HepG2 (cell line): ENCODE measurements around the gene FGFR3. TPM values are rescaled to one million over a fixed set of nuclear protein-coding genes. Genes with fewer than 3 reads are reported as not detected.

Source experiments
- MYC ChIP-seq: sonication (generic); formaldehyde crosslinking; IDR thresholded peaks from 2 replicates; pipeline ENCODE4 v1.9.0; 2021; ENCODE audit warnings: missing genetic modification reagents, borderline replicate concordance
- RFXAP ChIP-seq: sonication (generic); formaldehyde crosslinking; IDR thresholded peaks from 2 replicates; pipeline ENCODE4 v1.4.0; 2020; ENCODE audit warnings: missing genetic modification reagents, borderline replicate concordance
- SIN3A ChIP-seq: IDR thresholded peaks from 2 replicates; pipeline ENCODE4 v1.6.1; 2011; ENCODE audit warnings: low read depth, mild to moderate bottlenecking, control low read depth, low read length, borderline replicate concordance
- SP4 ChIP-seq: sonication (generic); formaldehyde crosslinking; IDR thresholded peaks from 2 replicates; pipeline ENCODE4 v1.8.1; 2023; ENCODE audit warnings: mild to moderate bottlenecking, missing genetic modification reagents
- ZNF263 ChIP-seq: sonication (generic); formaldehyde crosslinking; IDR thresholded peaks from 2 replicates; pipeline ENCODE4 v1.4.0; 2020; ENCODE audit warnings: missing genetic modification reagents
- ZNF30 ChIP-seq: sonication (generic); formaldehyde crosslinking; IDR thresholded peaks from 2 replicates; pipeline ENCODE4 v1.5.0; 2020; ENCODE audit warnings: mild to moderate bottlenecking, missing genetic modification reagents
- ZNF460 ChIP-seq: sonication (generic); formaldehyde crosslinking; IDR thresholded peaks from 2 replicates; pipeline ENCODE4 v1.5.1; 2020; ENCODE audit warnings: missing genetic modification reagents, mild to moderate bottlenecking, borderline replicate concordance
- ZNF616 ChIP-seq: sonication (generic); formaldehyde crosslinking; IDR thresholded peaks from 2 replicates; pipeline ENCODE4 v1.5.0; 2020; ENCODE audit warnings: low read depth, mild to moderate bottlenecking, missing genetic modification reagents
- ZNF720 ChIP-seq: sonication (generic); formaldehyde crosslinking; IDR thresholded peaks from 2 replicates; pipeline ENCODE4 v1.4.0; 2020; ENCODE audit warnings: missing genetic modification reagents
- polyA plus RNA-seq, 8 experiments: library from polyadenylated mRNA; depleted of rRNA in 3 of 8; stranded (reverse) in 7 of 8; unstranded in 1 of 8; fragments of >200 nt; fragmentation: Illumina TruSeq in 4 of 8; extraction: Trizol in 4 of 8; gene quantifications; 2 replicates each; pipeline versions ENCODE4 v1.2.1 to v1.2.3, GENCODE V29; 2011 to 2016; ENCODE audit warnings: low read depth in 4 of 8, missing spikeins in 1 of 8, mixed read lengths in 1 of 8; ENCODE audit not compliant: insufficient read depth in 1 of 8
- total RNA-seq, 5 experiments: library from RNA; depleted of rRNA; stranded (reverse); fragments of >200 nt; fragmentation: Illumina TruSeq; extraction: Trizol; gene quantifications; 2 replicates each; pipeline ENCODE4 v1.2.3, GENCODE V29; 2016; ENCODE audit warnings: low read depth in 1 of 5
- TF ChIP-seq, protein P1 (sequence below): sonication (generic); formaldehyde crosslinking; IDR thresholded peaks from 2 replicates; pipeline ENCODE4 v1.4.0; 2020; ENCODE audit warnings: missing genetic modification reagents, borderline replicate concordance
- TF ChIP-seq, protein P2 (sequence below): sonication (generic); formaldehyde crosslinking; IDR thresholded peaks from 2 replicates; pipeline ENCODE4 v1.4.0; 2020; ENCODE audit warnings: missing genetic modification reagents, mild to moderate bottlenecking, borderline replicate concordance
- TF ChIP-seq, protein P3 (sequence below): sonication (generic); formaldehyde crosslinking; IDR thresholded peaks from 2 replicates; pipeline ENCODE4 v1.5.1; 2020; ENCODE audit warnings: missing genetic modification reagents, mild to moderate bottlenecking, borderline replicate concordance
- TF ChIP-seq, protein P4 (sequence below): sonication (generic); formaldehyde crosslinking; IDR thresholded peaks from 2 replicates; pipeline ENCODE4 v1.9.0; 2021; ENCODE audit warnings: missing genetic modification reagents, borderline replicate concordance
- TF ChIP-seq, protein P5 (sequence below): sonication (generic); formaldehyde crosslinking; IDR thresholded peaks from 2 replicates; pipeline ENCODE4 v1.5.1; 2020; ENCODE audit warnings: missing genetic modification reagents, mild to moderate bottlenecking, borderline replicate concordance
- TF ChIP-seq, protein P6 (sequence below): sonication (generic); formaldehyde crosslinking; IDR thresholded peaks from 2 replicates; pipeline ENCODE4 v1.4.0; 2020; ENCODE audit warnings: mild to moderate bottlenecking, missing genetic modification reagents

FGFR3 gene
- total and polyA plus RNA-seq, 2 of the 13 experiments (the other 11 are each of a cell fraction or from before 2014, with no cell fraction given) = 103 to 109 TPM

DNA sequence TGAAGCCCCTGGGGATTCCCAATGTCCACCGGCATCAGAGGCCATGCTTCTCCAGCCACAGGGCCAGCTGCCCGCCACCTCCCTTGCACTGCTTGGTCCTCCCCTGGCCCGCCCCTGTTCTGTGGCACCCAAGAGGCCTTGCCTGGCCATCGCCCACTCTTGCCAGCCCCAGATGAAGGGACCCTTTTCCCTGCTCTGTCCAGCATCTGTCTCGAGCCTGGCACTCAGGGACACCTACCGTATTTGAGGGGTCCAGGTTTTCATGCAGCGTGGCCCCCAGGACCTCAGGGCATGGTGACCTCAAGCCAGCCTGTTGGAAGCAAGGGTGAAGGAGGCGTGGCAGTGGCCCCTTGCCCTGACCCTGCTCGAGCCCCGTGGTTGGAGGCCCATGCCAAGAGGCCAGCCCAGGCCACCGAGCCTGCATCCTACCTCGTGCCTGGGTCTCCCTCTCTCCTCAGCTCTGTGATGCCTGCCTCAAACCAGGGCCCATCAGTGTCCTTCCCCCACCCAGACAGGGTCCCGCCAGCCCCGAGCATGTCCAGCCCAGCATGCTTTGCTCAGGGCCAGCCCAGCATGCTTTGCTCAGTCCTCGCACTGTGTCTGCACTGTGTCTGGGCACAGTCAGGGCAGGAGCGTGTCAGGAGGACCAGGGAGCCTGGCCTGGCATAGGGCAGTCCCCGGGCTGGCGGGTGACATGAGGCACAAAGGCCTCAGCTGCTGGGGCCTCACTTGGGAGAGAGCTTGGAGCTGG lies 14.3 kb upstream of the FGFR3 start (continued):
- TF ChIP-seq, protein P1, sequence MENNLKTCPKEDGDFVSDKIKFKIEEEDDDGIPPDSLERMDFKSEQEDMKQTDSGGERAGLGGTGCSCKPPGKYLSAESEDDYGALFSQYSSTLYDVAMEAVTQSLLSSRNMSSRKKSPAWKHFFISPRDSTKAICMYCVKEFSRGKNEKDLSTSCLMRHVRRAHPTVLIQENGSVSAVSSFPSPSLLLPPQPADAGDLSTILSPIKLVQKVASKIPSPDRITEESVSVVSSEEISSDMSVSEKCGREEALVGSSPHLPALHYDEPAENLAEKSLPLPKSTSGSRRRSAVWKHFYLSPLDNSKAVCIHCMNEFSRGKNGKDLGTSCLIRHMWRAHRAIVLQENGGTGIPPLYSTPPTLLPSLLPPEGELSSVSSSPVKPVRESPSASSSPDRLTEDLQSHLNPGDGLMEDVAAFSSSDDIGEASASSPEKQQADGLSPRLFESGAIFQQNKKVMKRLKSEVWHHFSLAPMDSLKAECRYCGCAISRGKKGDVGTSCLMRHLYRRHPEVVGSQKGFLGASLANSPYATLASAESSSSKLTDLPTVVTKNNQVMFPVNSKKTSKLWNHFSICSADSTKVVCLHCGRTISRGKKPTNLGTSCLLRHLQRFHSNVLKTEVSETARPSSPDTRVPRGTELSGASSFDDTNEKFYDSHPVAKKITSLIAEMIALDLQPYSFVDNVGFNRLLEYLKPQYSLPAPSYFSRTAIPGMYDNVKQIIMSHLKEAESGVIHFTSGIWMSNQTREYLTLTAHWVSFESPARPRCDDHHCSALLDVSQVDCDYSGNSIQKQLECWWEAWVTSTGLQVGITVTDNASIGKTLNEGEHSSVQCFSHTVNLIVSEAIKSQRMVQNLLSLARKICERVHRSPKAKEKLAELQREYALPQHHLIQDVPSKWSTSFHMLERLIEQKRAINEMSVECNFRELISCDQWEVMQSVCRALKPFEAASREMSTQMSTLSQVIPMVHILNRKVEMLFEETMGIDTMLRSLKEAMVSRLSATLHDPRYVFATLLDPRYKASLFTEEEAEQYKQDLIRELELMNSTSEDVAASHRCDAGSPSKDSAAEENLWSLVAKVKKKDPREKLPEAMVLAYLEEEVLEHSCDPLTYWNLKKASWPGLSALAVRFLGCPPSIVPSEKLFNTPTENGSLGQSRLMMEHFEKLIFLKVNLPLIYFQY = no peak
- no peak for TF ChIP-seq ZNF720
- TF ChIP-seq MYC (CRISPR knock-in tag) = 0 out of 2 replicates have a peak, but pooled peaks have one; percentile 33
- TF ChIP-seq SP4 (CRISPR knock-in tag) = no peak
- TF ChIP-seq ZNF460 = no peak
- TF ChIP-seq, protein P2, sequence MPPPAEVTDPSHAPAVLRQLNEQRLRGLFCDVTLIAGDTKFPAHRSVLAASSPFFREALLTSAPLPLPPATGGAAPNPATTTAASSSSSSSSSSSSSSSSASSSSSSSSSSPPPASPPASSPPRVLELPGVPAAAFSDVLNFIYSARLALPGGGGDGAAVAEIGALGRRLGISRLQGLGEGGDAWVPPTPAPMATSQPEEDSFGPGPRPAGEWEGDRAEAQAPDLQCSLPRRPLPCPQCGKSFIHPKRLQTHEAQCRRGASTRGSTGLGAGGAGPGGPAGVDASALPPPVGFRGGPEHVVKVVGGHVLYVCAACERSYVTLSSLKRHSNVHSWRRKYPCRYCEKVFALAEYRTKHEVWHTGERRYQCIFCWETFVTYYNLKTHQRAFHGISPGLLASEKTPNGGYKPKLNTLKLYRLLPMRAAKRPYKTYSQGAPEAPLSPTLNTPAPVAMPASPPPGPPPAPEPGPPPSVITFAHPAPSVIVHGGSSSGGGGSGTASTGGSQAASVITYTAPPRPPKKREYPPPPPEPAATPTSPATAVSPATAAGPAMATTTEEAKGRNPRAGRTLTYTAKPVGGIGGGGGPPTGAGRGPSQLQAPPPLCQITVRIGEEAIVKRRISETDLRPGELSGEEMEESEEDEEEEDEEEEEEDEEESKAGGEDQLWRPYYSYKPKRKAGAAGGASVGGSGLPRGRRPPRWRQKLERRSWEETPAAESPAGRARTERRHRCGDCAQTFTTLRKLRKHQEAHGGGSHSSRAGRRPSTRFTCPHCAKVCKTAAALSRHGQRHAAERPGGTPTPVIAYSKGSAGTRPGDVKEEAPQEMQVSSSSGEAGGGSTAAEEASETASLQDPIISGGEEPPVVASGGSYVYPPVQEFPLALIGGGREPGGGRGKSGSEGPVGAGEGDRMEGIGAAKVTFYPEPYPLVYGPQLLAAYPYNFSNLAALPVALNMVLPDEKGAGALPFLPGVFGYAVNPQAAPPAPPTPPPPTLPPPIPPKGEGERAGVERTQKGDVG (CRISPR knock-in tag) = peak; percentile 62; the same call in 1 of the 2 replicates
- no peak for TF ChIP-seq RFXAP (CRISPR knock-in tag)
- TF ChIP-seq, protein P3, sequence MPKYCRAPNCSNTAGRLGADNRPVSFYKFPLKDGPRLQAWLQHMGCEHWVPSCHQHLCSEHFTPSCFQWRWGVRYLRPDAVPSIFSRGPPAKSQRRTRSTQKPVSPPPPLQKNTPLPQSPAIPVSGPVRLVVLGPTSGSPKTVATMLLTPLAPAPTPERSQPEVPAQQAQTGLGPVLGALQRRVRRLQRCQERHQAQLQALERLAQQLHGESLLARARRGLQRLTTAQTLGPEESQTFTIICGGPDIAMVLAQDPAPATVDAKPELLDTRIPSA = no peak
- TF ChIP-seq ZNF30 = no peak
- TF ChIP-seq ZNF616 (CRISPR knock-in tag) = 0 out of 2 replicates have a peak, but pooled peaks have one; percentile 54
- TF ChIP-seq, protein P4, sequence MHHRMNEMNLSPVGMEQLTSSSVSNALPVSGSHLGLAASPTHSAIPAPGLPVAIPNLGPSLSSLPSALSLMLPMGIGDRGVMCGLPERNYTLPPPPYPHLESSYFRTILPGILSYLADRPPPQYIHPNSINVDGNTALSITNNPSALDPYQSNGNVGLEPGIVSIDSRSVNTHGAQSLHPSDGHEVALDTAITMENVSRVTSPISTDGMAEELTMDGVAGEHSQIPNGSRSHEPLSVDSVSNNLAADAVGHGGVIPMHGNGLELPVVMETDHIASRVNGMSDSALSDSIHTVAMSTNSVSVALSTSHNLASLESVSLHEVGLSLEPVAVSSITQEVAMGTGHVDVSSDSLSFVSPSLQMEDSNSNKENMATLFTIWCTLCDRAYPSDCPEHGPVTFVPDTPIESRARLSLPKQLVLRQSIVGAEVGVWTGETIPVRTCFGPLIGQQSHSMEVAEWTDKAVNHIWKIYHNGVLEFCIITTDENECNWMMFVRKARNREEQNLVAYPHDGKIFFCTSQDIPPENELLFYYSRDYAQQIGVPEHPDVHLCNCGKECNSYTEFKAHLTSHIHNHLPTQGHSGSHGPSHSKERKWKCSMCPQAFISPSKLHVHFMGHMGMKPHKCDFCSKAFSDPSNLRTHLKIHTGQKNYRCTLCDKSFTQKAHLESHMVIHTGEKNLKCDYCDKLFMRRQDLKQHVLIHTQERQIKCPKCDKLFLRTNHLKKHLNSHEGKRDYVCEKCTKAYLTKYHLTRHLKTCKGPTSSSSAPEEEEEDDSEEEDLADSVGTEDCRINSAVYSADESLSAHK (CRISPR knock-in tag) = no peak
- TF ChIP-seq, protein P5, sequence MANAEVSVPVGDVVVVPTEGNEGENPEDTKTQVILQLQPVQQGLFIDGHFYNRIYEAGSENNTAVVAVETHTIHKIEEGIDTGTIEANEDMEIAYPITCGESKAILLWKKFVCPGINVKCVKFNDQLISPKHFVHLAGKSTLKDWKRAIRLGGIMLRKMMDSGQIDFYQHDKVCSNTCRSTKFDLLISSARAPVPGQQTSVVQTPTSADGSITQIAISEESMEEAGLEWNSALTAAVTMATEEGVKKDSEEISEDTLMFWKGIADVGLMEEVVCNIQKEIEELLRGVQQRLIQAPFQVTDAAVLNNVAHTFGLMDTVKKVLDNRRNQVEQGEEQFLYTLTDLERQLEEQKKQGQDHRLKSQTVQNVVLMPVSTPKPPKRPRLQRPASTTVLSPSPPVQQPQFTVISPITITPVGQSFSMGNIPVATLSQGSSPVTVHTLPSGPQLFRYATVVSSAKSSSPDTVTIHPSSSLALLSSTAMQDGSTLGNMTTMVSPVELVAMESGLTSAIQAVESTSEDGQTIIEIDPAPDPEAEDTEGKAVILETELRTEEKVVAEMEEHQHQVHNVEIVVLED (CRISPR knock-in tag) = 0 out of 2 replicates have a peak, but pooled peaks have one; percentile 29
- no peak for TF ChIP-seq SIN3A
- TF ChIP-seq ZNF263 (CRISPR knock-in tag) = peak; percentile 49; the same call in 1 of the 2 replicates
- TF ChIP-seq, protein P6, sequence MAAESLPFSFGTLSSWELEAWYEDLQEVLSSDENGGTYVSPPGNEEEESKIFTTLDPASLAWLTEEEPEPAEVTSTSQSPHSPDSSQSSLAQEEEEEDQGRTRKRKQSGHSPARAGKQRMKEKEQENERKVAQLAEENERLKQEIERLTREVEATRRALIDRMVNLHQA (CRISPR knock-in tag) = no peak
